Activated CD8-positive, alpha-beta T cell treated with anti-CD3 and anti-CD28 coated beads for 36 hours (primary cell): ENCODE results near the gene ADSS1. TPM values are rescaled to one million over a fixed set of nuclear protein-coding genes. Genes with fewer than 3 reads are reported as not detected.

ENCODE experiments used
- ATAC-seq: fragments of 200-7000 bp; cut with Tn5 transposase; one replicate; pipeline ENCODE4 v1.10.0; 2021; ENCODE audit warnings: mild to moderate bottlenecking, moderate library complexity
- CTCF ChIA-PET: fragments of 350-600 bp; sonication (Branson Sonifier 250); formaldehyde crosslinking; loops from one replicate; lab custom pipeline; 2021; ENCODE audit warnings: antibody characterized with exemption; lab: Charles Lee
- POLR2A ChIA-PET: fragments of 350-600 bp; sonication (Branson Sonifier 250); formaldehyde crosslinking; loops from one replicate; lab custom pipeline; 2021; ENCODE audit warnings: antibody characterized with exemption; lab: Charles Lee
- DNase-seq: peaks from one replicate; pipeline ENCODE4 v3.0.0-alpha.2; 2020
- H3K27ac Mint-ChIP-seq: one replicate; pipeline ENCODE4 v1.8.0; 2021; ENCODE audit warnings: mild to moderate bottlenecking, mixed read lengths
- H3K27me3 Mint-ChIP-seq: one replicate; pipeline ENCODE4 v1.8.0; 2021; ENCODE audit warnings: mixed read lengths
- H3K36me3 Mint-ChIP-seq: one replicate; pipeline ENCODE4 v1.8.0; 2021; ENCODE audit warnings: low read depth, mixed read lengths
- H3K4me1 Mint-ChIP-seq: one replicate; pipeline ENCODE4 v1.8.0; 2021; ENCODE audit warnings: low read depth, mixed read lengths
- H3K4me3 Mint-ChIP-seq: one replicate; pipeline ENCODE4 v1.8.0; 2021; ENCODE audit warnings: mild to moderate bottlenecking, moderate library complexity, mixed read lengths
- H3K9me3 Mint-ChIP-seq: one replicate; pipeline ENCODE4 v1.8.0; 2021; ENCODE audit warnings: mixed read lengths
- CTCF ChIP-seq: fragments of 200-600 bp; IDR thresholded peaks from one replicate; pipeline ENCODE4 v1.8.0; 2022; ENCODE audit warnings: antibody characterized with exemption, mild to moderate bottlenecking
- intact Hi-C: fragments of 100-400 bp; cut with micrococcal nuclease; formaldehyde crosslinking; loops from one replicate; pipeline ENCODE4 v1.10.0; 2022
- total RNA-seq, 2 experiments: library from RNA; stranded (reverse); gene quantifications; one replicate each; pipeline ENCODE4 v1.2.3, GENCODE V29; 2021

Gene ADSS1
- total RNA-seq, 2 experiments from 2014 or later = 2.7 to 3.0 TPM

GRCh38 chr14:104771374-104771773 lies 47.3 kb downstream of the ADSS1 start:
- CTCF ChIA-PET = interaction anchor here (0.9 to 5.6 kb wide), 4 partner anchors 10 to 78 kb away, joined by 3 to 79 read pairs (median 4); no protein-coding TSS in a partner anchor
- no peak for TF ChIP-seq CTCF
- H3K27ac Mint-ChIP-seq = no peak overlapping the region
- DNase-seq (no peak), ATAC-seq (no peak)
- H3K9me3 Mint-ChIP-seq = peaks cover 4% of the 10 kb centered on the region
- POLR2A ChIA-PET = interaction anchor here (0.5 to 1.9 kb wide), 5 partner anchors 14 to 727 kb away, joined by 3 to 6 read pairs (median 5); partner anchors contain the start of gene SIVA1
- H3K4me3 Mint-ChIP-seq = no peak overlapping the region
- H3K4me1 Mint-ChIP-seq = peaks cover 10% of the 10 kb centered on the region
- intact Hi-C loops = no loop called here
- H3K36me3 Mint-ChIP-seq = peaks cover 35% of the 10 kb centered on the region
- H3K27me3 Mint-ChIP-seq = no peaks in the 10 kb centered on the region

GRCh38 chr14:104771918-104772706 lies 48.1 kb downstream of the ADSS1 start:
- H3K4me1 Mint-ChIP-seq = peaks cover 10% of the 10 kb centered on the region
- CTCF ChIA-PET = interaction anchor here (5.6 kb wide), 1 partner anchor 54 kb away, joined by 79 read pairs; no protein-coding TSS in a partner anchor
- H3K36me3 Mint-ChIP-seq = peaks cover 36% of the 10 kb centered on the region
- DNase-seq (no peak), ATAC-seq (no peak)
- H3K27me3 Mint-ChIP-seq = no peaks in the 10 kb centered on the region
- no peak for TF ChIP-seq CTCF
- H3K27ac Mint-ChIP-seq = no peak overlapping the region
- peaks cover 4% of the 10 kb centered on the region for H3K9me3 Mint-ChIP-seq
- POLR2A ChIA-PET = interaction anchor here (0.5 kb wide), 1 partner anchor 726 kb away, joined by 3 read pairs; no protein-coding TSS in a partner anchor
- intact Hi-C loops = no loop called here
- H3K4me3 Mint-ChIP-seq = no peak overlapping the region

- no peak overlapping the region for H3K27ac Mint-ChIP-seq
- CTCF ChIA-PET = interaction anchor here (5.6 kb wide), 1 partner anchor 54 kb away, joined by 79 read pairs; no protein-coding TSS in a partner anchor
- DNase-seq (no peak), ATAC-seq (no peak)
- no peak overlapping the region for H3K4me3 Mint-ChIP-seq
- H3K36me3 Mint-ChIP-seq = peaks cover 38% of the 10 kb centered on the region
- POLR2A ChIA-PET = no interaction called here
- TF ChIP-seq CTCF = no peak
- peaks cover 10% of the 10 kb centered on the region for H3K4me1 Mint-ChIP-seq
- intact Hi-C loops = no loop called here
- H3K9me3 Mint-ChIP-seq = peaks cover 4% of the 10 kb centered on the region
- no peaks in the 10 kb centered on the region for H3K27me3 Mint-ChIP-seq
Observed at GRCh38 chr14:104772707-104773504, 48.9 kb downstream of the ADSS1 start.

- intact Hi-C loops = no loop called here
- ATAC-seq = no peak
- H3K36me3 Mint-ChIP-seq = peaks cover 38% of the 10 kb centered on the region
- no peak overlapping the region for H3K27ac Mint-ChIP-seq
- CTCF ChIA-PET = no interaction called here
- no peak overlapping the region for H3K4me3 Mint-ChIP-seq
- H3K27me3 Mint-ChIP-seq = no peaks in the 10 kb centered on the region
- no peak for DNase-seq
- POLR2A ChIA-PET = no interaction called here
- peaks cover 4% of the 10 kb centered on the region for H3K9me3 Mint-ChIP-seq
- H3K4me1 Mint-ChIP-seq = peaks cover 8% of the 10 kb centered on the region
- TF ChIP-seq CTCF = no peak
Observed at GRCh38 chr14:104773505-104774452, 49.8 kb downstream of the ADSS1 start.
